ENCODE data around the gene LGALS1.
"Not testable (repeated sequence)": the region's sequence is repeated elsewhere in the genome, so short reads cannot be mapped to it uniquely, and the experiment has no call there.

Gene LGALS1

DNA sequence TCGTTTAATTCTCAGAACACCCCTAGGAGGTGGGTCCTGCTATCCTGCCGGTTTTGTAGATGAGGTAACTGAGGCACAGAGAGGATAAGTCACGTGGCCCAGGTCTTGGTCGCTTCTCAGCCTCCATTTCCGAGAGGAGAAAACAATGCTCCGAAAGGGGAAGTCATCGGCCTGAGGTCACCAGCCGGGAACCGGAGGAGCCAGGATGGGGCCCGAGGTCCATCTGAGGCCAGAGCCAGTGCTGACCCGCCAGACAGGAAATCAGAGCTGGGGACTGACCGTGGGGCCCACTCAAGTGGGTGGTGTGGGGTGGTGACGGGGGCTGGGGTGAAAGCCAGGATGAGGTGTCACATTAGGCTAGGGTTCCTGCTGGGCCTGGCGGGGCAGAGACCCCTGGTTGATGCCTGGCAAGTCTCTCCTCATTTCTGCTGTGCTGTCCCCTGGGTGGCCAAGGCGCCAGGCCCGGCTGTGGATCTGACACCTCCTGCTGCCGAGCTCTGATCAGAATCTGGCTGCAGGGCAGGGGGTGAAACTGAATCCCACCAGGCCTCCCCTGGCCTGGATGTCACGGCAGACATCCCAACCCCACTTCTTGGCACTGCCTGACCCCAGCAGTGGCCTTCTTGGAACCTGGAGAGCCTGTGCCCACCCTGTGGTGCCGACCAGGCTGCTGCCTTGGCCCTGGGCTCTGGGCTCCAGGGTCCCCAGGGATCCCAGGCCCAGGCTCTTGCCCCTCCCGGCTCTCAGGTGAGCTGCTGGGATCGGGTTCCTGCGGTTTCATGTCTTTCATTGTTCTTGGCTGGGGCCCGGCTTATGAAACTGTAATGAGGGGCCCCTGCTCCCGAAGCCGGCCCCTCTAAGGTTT lies 33.4 kb downstream of the LGALS1 start:
- Histone ChIP-seq H3K4me3 (no peak overlapping the region), H3K27ac (no peak overlapping the region)

DNA sequence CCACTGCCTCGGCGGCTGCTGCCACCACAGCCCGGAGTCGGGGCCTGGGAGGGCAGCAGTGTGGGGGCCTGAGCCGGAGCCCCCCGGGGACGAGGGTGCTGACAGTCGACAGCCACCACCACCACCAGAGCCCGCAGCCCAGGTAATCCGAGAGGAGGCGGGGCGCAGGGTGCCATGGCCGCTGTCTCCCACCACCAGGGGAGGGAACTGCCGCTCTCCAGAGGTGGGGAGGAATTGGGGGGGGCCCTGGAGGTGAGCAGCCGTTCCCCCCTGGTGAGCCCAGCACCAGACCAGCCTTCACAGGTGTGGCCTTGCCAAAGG lies 34.0 kb downstream of the LGALS1 start:
- Histone ChIP-seq H3K4me3 (no peak overlapping the region), H3K27ac (no peak overlapping the region)

DNA sequence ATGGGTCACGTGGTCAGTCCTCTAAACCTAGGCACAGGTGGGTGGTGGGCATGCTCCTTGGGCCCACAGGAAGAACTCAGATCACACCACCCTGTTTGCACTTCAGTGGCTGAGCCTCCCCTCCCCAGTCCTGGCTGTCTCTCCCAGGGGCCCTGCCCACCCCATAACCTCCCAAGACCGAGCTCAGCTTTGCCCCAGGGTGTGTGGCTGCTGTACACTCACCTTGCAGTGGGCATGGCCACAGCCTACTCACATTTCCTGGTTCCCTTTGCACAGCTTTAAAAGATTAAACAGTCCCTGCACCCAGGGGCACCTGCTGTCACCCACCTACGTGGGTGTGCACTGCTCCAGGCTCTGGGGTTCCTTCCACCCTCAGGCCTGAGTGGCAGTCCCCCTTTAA lies 35.2 kb downstream of the LGALS1 start:
- Histone ChIP-seq H3K4me3 (no peak overlapping the region), H3K27ac (no peak overlapping the region)

DNA sequence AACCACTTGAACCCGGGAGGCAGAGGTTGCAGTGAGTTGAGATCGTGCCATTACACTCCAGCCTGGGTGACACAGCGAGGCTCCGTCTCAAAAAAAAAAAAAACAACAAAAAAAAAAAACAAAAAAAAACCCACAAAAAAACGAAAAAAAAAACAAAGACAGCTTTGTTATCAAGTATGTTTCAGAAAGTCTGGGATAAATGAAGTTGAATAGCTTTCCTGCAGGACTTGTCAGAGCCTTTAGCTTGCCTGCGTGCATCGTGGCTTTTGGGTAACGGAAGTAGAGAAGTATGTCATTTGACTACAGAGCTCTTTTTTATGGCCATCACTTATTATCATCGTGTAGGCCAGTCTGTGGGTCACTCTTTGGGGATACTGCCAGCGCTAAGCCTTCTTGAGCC lies 36.1 kb downstream of the LGALS1 start:
- Histone ChIP-seq H3K4me3 (no peak overlapping the region), H3K27ac (no peak overlapping the region)

DNA sequence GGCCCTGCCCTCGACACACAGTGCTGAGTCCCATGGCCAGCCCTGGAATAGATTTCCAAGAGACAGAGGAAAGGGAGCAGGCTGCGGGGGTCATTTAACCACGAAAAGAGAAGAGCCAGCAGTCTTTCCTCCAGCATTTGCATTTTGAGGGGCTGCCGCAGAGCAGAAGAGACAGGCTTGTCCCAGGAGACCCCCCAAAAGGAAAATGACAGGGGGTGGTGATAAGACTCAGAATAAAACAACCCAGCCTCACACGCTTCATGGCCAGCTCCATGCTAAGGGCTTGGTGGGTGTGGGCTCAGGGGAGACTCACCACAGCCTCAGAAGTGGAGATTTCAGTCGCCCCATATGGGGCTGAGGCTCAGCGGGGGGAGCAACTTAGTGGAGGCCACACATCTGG lies 38.3 kb downstream of the LGALS1 start:
- H3K27ac ChIP-seq: no peak overlapping the region
- H3K4me3 ChIP-seq: no peak overlapping the region

DNA sequence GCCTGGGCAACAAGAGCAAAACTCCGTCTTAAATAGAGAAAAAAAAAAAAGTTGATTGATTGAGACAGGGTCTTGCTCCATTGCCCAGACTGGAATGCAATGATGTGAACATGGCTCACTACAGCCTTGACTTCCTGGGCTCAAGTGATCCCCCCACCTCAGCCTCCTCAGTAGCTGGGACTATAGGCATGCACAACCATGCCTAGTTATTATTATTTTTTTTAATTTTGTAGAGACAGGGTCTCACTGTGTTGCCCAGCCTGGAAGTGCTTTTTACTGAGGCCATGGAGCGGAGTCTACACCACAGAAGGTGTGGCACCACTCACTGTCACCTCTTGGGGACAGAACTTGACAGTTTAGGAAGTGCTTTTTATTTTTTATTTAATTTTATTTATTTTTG lies 39.2 kb downstream of the LGALS1 start:
- H3K27ac ChIP-seq: no peak overlapping the region
- no peak overlapping the region for H3K4me3 ChIP-seq

DNA sequence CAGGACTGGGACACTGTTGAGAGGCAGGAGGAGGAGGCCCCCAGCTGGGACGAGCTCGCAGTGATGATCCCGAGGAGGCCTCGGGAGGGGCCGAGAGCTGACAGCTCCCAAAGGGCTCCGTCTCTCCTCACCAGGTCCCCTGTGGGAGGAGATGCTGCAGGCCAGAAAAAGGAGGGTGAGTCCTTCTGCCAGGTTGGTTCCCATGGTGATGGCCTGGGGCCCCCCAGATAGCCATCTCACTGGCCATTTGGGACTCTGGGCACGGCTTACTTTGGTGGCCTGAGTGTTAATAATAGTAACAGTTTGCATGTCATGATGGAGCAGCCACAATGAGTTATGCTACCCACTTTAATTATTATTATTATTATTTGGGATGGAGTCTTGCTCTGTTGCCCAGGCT lies 40.3 kb downstream of the LGALS1 start:
- Histone ChIP-seq H3K4me3 (no peak overlapping the region), H3K27ac (no peak overlapping the region)

DNA sequence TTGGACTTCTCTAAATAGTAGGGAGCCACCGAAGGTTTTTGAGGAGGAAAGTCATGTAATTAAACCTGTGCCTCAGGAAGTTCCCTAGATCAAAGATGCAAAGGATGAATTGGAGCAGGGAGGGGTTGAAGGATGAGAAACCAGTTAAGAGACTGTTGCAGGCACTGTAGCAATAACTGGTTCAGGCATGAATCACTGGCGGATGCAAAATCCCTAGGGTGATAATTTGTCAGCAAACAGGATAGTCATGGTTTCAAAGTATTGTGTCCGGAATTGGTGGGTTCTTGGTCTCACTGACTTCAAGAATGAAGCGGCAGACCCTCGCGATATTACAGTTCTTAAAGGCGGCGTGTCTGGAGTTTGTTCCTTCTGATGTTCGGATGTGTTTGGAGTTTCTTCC lies 41.3 kb downstream of the LGALS1 start:
- Histone ChIP-seq H3K27ac (peak overlapping the region in 3 of 21 experiments; percentile 11 to 35 (median 35)), H3K4me3 (no peak overlapping the region)

DNA sequence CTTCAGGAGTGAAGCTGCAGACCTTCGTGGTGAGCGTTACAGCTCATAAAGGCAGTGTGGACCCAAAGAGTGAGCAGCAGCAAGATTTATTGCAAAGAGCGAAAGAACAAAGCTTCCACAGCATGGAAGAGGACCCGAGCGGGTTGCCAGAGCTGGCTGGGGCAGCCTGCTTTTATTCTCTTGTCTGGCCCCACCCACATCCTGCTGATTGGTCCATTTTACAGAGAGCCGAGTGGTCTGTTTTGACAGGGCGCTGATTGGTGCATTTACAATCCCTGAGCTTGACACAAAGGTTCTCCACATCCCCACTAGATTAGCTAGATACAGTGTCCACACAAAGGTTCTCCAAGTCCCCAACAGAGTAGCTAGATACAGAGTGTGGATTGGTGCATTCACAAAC lies 41.8 kb downstream of the LGALS1 start:
- peak overlapping the region in 3 of 21 experiments; percentile 11 to 35 (median 35) for H3K27ac ChIP-seq

DNA sequence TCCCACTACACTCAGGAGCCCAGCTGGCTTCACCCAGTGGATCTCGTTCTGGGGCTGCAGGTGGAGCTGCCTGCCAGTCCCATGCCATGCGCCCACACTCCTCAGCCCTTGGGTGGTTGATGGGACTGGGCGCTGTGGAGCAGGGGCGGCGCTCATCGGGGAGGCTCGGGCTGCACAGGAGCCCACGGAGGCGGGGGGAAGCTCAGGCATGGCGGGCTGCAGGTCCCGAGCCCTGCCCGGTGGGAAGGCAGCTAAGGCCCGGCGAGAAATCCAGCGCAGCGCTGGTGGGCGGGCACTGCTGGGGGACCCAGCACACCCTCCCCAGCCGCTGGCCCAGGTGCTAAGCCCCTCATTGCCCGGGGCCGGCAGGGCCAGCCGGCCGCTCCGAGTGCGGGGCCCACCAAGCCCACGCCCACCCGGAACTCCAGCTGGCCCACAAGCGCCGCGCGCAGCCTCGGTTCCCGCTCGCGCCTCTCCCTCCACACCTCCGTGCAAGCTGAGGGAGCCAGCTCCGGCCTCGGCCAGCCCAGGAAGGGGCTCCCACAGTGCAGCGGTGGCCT lies 42.4 kb downstream of the LGALS1 start:
- H3K27ac ChIP-seq: not testable (repeated sequence)

More for the DNA sequence above, 41.8 kb downstream of the LGALS1 start:
- H3K4me3 ChIP-seq: not testable (repeated sequence)

DNA sequence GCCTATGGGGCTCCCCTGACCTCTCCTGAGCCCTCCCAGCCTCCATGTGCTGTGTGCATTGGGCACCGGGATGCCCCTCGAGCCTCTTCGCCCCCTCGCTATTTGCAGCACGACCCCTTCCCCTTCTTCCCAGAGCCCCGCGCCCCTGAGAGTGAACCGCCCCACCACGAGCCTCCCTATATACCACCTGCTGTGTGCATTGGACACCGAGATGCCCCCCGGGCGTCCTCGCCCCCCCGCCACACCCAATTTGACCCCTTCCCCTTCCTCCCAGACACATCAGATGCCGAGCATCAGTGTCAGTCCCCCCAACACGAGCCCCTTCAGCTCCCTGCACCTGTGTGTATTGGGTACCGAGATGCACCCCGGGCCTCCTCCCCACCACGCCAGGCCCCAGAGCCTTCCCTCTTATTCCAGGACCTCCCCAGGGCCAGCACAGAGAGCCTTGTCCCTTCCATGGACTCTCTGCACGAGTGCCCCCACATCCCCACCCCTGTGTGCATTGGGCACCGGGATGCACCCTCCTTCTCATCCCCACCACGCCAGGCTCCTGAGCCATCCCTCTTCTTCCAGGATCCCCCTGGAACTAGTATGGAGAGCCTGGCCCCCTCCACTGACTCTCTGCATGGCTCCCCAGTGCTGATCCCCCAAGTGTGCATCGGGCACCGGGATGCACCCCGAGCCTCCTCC lies 50.3 kb downstream of the LGALS1 start:
- H3K27ac ChIP-seq: no peak overlapping the region
- no peak overlapping the region for H3K4me3 ChIP-seq

More for the DNA sequence above, 42.4 kb downstream of the LGALS1 start:
- H3K4me3 ChIP-seq: not testable (repeated sequence)

DNA sequence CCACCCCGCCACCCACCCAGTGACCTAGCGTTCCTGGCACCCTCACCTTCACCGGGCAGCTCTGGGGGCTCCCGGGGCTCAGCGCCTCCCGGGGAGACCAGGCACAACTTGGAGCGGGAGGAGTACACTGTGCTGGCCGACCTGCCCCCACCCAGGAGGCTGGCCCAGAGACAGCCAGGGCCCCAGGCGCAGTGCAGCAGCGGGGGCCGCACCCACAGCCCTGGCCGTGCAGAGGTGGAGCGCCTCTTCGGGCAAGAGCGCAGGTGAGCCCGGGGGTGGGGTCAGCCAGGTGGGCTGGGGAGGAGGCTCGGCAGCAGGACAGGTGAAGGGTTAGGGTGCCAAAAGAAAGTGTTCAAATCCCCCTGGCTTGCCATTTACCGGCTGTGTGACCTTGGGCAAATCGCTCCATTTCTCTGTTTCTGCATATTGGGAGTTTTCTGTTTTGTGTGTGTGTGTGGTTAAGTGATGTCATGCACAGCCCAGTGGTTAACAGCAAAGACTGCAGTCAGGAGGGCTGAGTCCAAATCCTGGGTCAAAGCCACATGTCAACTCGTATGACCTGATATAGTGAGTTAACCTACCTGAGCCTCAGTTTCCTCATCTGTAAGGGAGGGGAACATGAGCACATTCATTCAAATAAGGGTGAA lies 50.9 kb downstream of the LGALS1 start:
- no peak overlapping the region for H3K27ac ChIP-seq
- H3K4me3 ChIP-seq: no peak overlapping the region

DNA sequence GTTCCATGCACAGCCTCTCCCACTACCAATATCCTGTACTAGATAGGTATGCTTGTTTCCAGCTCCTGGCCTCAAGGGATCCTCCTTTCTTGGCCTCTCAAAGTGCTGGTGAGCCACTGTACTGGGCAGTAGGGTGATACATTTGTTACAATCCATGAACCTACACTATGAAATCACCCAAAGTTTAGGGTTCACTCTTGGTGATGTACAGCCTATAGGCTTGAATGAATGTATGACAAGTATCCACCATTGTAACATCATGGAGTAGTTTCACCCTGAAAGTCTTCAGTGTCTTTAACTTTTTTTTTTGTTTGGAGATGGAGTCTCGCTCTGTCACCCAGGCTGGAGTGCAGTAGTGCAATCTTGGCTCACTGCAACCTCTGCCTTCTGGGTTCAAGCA lies 53.2 kb downstream of the LGALS1 start:
- Histone ChIP-seq H3K4me3 (no peak overlapping the region), H3K27ac (peak overlapping the region in 1 of 21 experiments; percentile 42)
